Keratinocyte (primary cell): Measurements from ENCODE around the gene CLDN6. TPM values are rescaled to one million over a fixed set of nuclear protein-coding genes. Genes with fewer than 3 reads are reported as not detected.

Experiments used
- DNase-seq: peaks from one replicate; pipeline ENCODE4 v3.0.0-alpha.2; 2011; ENCODE audit warnings: low read depth, missing footprints, low spot score
- FAIRE-seq: peaks from 2 replicates; lab custom pipeline; 2011; peaks lifted over from hg19 to GRCh38; lab: Jason Lieb, UNC
- H2AFZ ChIP-seq: 2 replicates; pipeline ENCODE4 v1.6.0; 2012; ENCODE audit warnings: low read length, control low read depth, inconsistent platforms; ENCODE audit not compliant: control insufficient read depth
- H3K27ac ChIP-seq: 2 replicates; pipeline ENCODE4 v1.5.1; 2011; ENCODE audit warnings: low read length; ENCODE audit not compliant: control insufficient read depth, insufficient read depth
- H3K27me3 ChIP-seq: 3 replicates; pipeline ENCODE4 v1.6.0; 2011; ENCODE audit warnings: low read length; ENCODE audit not compliant: control insufficient read depth, insufficient read depth; ENCODE audit errors: extremely low read depth
- H3K36me3 ChIP-seq, 2 experiments: 2 replicates in 1 of 2; 3 replicates in 1 of 2; pipeline ENCODE4 v1.5.1; 2011; ENCODE audit warnings: low read length in 2 of 2, mild to moderate bottlenecking in 1 of 2; ENCODE audit not compliant: control insufficient read depth in 2 of 2, insufficient read depth in 2 of 2; ENCODE audit errors: extremely low read depth in 1 of 2
- H3K4me1 ChIP-seq: 3 replicates; pipeline ENCODE4 v1.5.1; 2011; ENCODE audit warnings: low read length; ENCODE audit not compliant: control insufficient read depth, insufficient read depth; ENCODE audit errors: extremely low read depth
- H3K4me2 ChIP-seq: 3 replicates; pipeline ENCODE4 v1.6.0; 2011; ENCODE audit warnings: low read depth, low read length; ENCODE audit not compliant: control insufficient read depth, insufficient read depth; ENCODE audit errors: extremely low read depth
- H3K4me3 ChIP-seq, 3 experiments: fragments of 200-600 bp in 1 of 3; sonication (generic) in 1 of 3; 2 replicates in 2 of 3; 3 replicates in 1 of 3; pipeline ENCODE4 v1.5.1; 2011 to 2016; ENCODE audit warnings: low read length in 3 of 3, mild to moderate bottlenecking in 3 of 3, control low read depth in 2 of 3, inconsistent platforms in 1 of 3, low read depth in 1 of 3, mixed read lengths in 1 of 3, mixed run types in 1 of 3, moderate library complexity in 1 of 3; ENCODE audit not compliant: control insufficient read depth in 2 of 3, insufficient read depth in 2 of 3; ENCODE audit errors: extremely low read depth in 1 of 3
- H3K79me2 ChIP-seq: 2 replicates; pipeline ENCODE4 v1.6.0; 2012; ENCODE audit warnings: low read length; ENCODE audit not compliant: control insufficient read depth, insufficient read depth
- H3K9ac ChIP-seq: 3 replicates; pipeline ENCODE4 v1.6.0; 2011; ENCODE audit warnings: low read length; ENCODE audit not compliant: control insufficient read depth, insufficient read depth; ENCODE audit errors: extremely low read depth
- H3K9me1 ChIP-seq: 3 replicates; pipeline ENCODE4 v1.6.0; 2011; ENCODE audit warnings: low read length; ENCODE audit not compliant: control insufficient read depth, insufficient read depth; ENCODE audit errors: extremely low read depth
- H3K9me3 ChIP-seq: 2 replicates; pipeline ENCODE4 v1.5.1; 2012; ENCODE audit warnings: low read depth, low read length; ENCODE audit not compliant: control insufficient read depth
- H4K20me1 ChIP-seq: 3 replicates; pipeline ENCODE4 v1.6.0; 2011; ENCODE audit warnings: low read length; ENCODE audit not compliant: control insufficient read depth, insufficient read depth; ENCODE audit errors: extremely low read depth
- CTCF ChIP-seq, 3 experiments: IDR thresholded peaks in 1 of 3; conservative IDR thresholded peaks in 1 of 3; optimal IDR thresholded peaks in 1 of 3; 2 replicates in 2 of 3; 3 replicates in 1 of 3; pipeline versions ENCODE3 to v1.5.1; 2011; ENCODE audit warnings: low read length in 3 of 3, mild to moderate bottlenecking in 3 of 3, moderate library complexity in 2 of 3, control low read depth in 1 of 3, inconsistent platforms in 1 of 3; ENCODE audit not compliant: insufficient read depth in 2 of 3; ENCODE audit errors: extremely low read depth in 1 of 3
- EZH2 ChIP-seq: IDR thresholded peaks from one replicate; pipeline ENCODE4 v1.6.1; 2012; ENCODE audit warnings: inconsistent platforms, mild to moderate bottlenecking, low read length, moderate library complexity
- dilution Hi-C: fragments of 300-500 bp; cut with MboI; formaldehyde crosslinking; loops from one replicate; pipeline ENCODE4 v1.7.0; 2020; ENCODE audit warnings: low sequenced_read_pairs; ENCODE audit not compliant: extremely low pct_ligation_motif_present
- polyA plus RNA-seq, 5 experiments: library from polyadenylated mRNA; depleted of rRNA in 3 of 5; stranded (reverse) in 3 of 5; stranded (forward) in 1 of 5; unstranded in 1 of 5; fragments of >200 nt; gene quantifications; 1 replicate in 1 of 5; 2 replicates in 3 of 5; 3 replicates in 1 of 5; pipeline versions ENCODE4 v1.2.1 to v1.2.3, GENCODE V29; 2011 to 2012; ENCODE audit warnings: missing spikeins in 2 of 5, low read depth in 1 of 5, low replicate concordance in 1 of 5

Gene CLDN6
- polyA plus RNA-seq, 1 donor (not counting 4 experiments of a cell fraction or from before 2014, with no cell fraction given) = not detected

- FAIRE-seq = peak; percentile 77
- peaks cover 14 to 28% of the 10 kb centered on the region in 2 experiments for H3K36me3 ChIP-seq
- H3K27ac ChIP-seq = peak overlapping the region; percentile 97
- no peak for TF ChIP-seq EZH2
- no peak for TF ChIP-seq CTCF (optimal IDR thresholded peaks at IDR 0.05 in 1 of 3, IDR thresholded peaks at IDR 0.05 in 1 of 3, conservative IDR thresholded peaks at IDR 0.05 in 1 of 3; ENCODE audit: extremely low read depth in 1 of 3, insufficient read depth in 2 of 3, low read length in 3 of 3)
- DNase-seq = no peak
- dilution Hi-C loops = no loop called here
- peak overlapping the region; percentile 97 for H3K9ac ChIP-seq
- H3K4me2 ChIP-seq = peak overlapping the region; percentile 81
- no peaks in the 10 kb centered on the region for H3K9me1 ChIP-seq
- H4K20me1 ChIP-seq = no peaks in the 10 kb centered on the region
- no peaks in the 10 kb centered on the region for H3K9me3 ChIP-seq
- H3K27me3 ChIP-seq = no peaks in the 10 kb centered on the region
- H3K4me3 ChIP-seq = peak overlapping the region; percentile 80 to 85 (median 84)
- peaks cover 23% of the 10 kb centered on the region for H3K4me1 ChIP-seq
- no peak overlapping the region for H2AFZ ChIP-seq
- no peaks in the 10 kb centered on the region for H3K79me2 ChIP-seq
Observed at GRCh38 chr16:3023415-3023668, 5.4 kb upstream of the CLDN6 start.

- H3K4me1 ChIP-seq = peaks cover 25% of the 10 kb centered on the region
- dilution Hi-C loops = no loop called here
- no peak for FAIRE-seq
- peak overlapping the region; percentile 97 for H3K27ac ChIP-seq
- H3K27me3 ChIP-seq = no peaks in the 10 kb centered on the region
- no peaks in the 10 kb centered on the region for H3K79me2 ChIP-seq
- peak overlapping the region; percentile 80 to 85 (median 84) for H3K4me3 ChIP-seq
- peak overlapping the region; percentile 81 for H3K4me2 ChIP-seq
- H3K36me3 ChIP-seq = peaks cover 14 to 28% of the 10 kb centered on the region in 2 experiments
- no peak overlapping the region for H2AFZ ChIP-seq
- H3K9me3 ChIP-seq = no peaks in the 10 kb centered on the region
- TF ChIP-seq EZH2 (no peak), CTCF (optimal IDR thresholded peaks at IDR 0.05 in 1 of 3, IDR thresholded peaks at IDR 0.05 in 1 of 3, conservative IDR thresholded peaks at IDR 0.05 in 1 of 3; ENCODE audit: extremely low read depth in 1 of 3, insufficient read depth in 2 of 3, low read length in 3 of 3) (no peak)
- no peak for DNase-seq
- H3K9me1 ChIP-seq = no peaks in the 10 kb centered on the region
- no peaks in the 10 kb centered on the region for H4K20me1 ChIP-seq
- H3K9ac ChIP-seq = peak overlapping the region; percentile 97
Observed at GRCh38 chr16:3022684-3023414, 4.9 kb upstream of the CLDN6 start.
